ENCODE data around the gene EGR2. TPM values are rescaled to one million over a fixed set of nuclear protein-coding genes. Genes with fewer than 3 reads are reported as not detected.

Gene EGR2
- total RNA-seq, 1 experiment from 2014 or later, result 0.92 TPM

- H3K27me3 Mint-ChIP-seq (ENCODE audit: low read depth), result no peaks in the 10 kb centered on the region; the same call in 1 of the 2 replicates
- ATAC-seq, result no peak
These were observed 21.9 kb downstream of the EGR2 start for GRCh38 chr10:62794306-62794705.

GRCh38 chr10:62792261-62792660 is 23.9 kb downstream of the EGR2 start:
- CTCF ChIA-PET, result interaction anchor here (1.6 kb wide), 1 partner anchor 12 kb away, joined by 4 read pairs; no protein-coding TSS in a partner anchor
- POLR2A ChIA-PET, result no interaction called here
- DNase-seq (ENCODE audit: low spot score) (no peak), ATAC-seq (no peak)
- Mint-ChIP-seq H3K4me3 (no peak overlapping the region), H3K4me1 (peaks cover 17% of the 10 kb centered on the region), H3K27ac (no peak overlapping the region), H3K9me3 (peaks cover 8% of the 10 kb centered on the region), H3K27me3 (ENCODE audit: low read depth) (no peaks in the 10 kb centered on the region), H3K36me3 (peaks cover under 1% of the 10 kb centered on the region; the same call in 1 of the 2 replicates)
- TF ChIP-seq TEAD1 (CRISPR knock-in tag; IDR thresholded peaks at IDR 0.05) (no peak), ERG (CRISPR knock-in tag; IDR thresholded peaks at IDR 0.05) (no peak), JAZF1 (CRISPR knock-in tag; IDR thresholded peaks at IDR 0.05) (no peak), HMGA2 (CRISPR knock-in tag; IDR thresholded peaks at IDR 0.05) (no peak), TEAD4 (CRISPR knock-in tag; IDR thresholded peaks at IDR 0.05) (no peak), TCF7 (CRISPR knock-in tag; IDR thresholded peaks at IDR 0.05; ENCODE audit: low read depth) (no peak), USF2 (CRISPR knock-in tag; IDR thresholded peaks at IDR 0.05) (no peak), ZNF396 (CRISPR knock-in tag; IDR thresholded peaks at IDR 0.05; ENCODE audit: borderline replicate concordance) (no peak), OVOL2 (CRISPR knock-in tag; IDR thresholded peaks at IDR 0.05; ENCODE audit: borderline replicate concordance) (no peak), NFATC4 (CRISPR knock-in tag; IDR thresholded peaks at IDR 0.05) (no peak), SMAD3 (CRISPR knock-in tag; IDR thresholded peaks at IDR 0.05; ENCODE audit: borderline replicate concordance) (no peak)

More at GRCh38 chr10:62794306-62794705, 21.9 kb downstream of the EGR2 start:
- TF ChIP-seq ZNF512 (CRISPR knock-in tag; IDR thresholded peaks at IDR 0.05; ENCODE audit: borderline replicate concordance) (no peak), GRHL2 (CRISPR knock-in tag; IDR thresholded peaks at IDR 0.05; ENCODE audit: insufficient replicate concordance, severe bottlenecking) (no peak), ATF2 (CRISPR knock-in tag; IDR thresholded peaks at IDR 0.05; ENCODE audit: borderline replicate concordance, low read depth) (no peak), TCF7 (CRISPR knock-in tag; IDR thresholded peaks at IDR 0.05; ENCODE audit: low read depth) (no peak), CBFB (CRISPR knock-in tag; IDR thresholded peaks at IDR 0.05; ENCODE audit: low read depth) (no peak), TP53 (CRISPR knock-in tag; IDR thresholded peaks at IDR 0.05) (no peak), ZNF138 (CRISPR knock-in tag; conservative IDR thresholded peaks at IDR 0.05) (no peak), EMX1 (CRISPR knock-in tag; IDR thresholded peaks at IDR 0.05) (no peak), ETV6 (CRISPR knock-in tag; IDR thresholded peaks at IDR 0.05) (no peak)
- Mint-ChIP-seq H3K4me3 (no peak overlapping the region), H3K27ac (no peak overlapping the region), H3K4me1 (peaks cover 25% of the 10 kb centered on the region), H3K36me3 (no peaks in the 10 kb centered on the region), H3K9me3 (no peaks in the 10 kb centered on the region)
- ChIA-PET POLR2A (no interaction called here), CTCF (no interaction called here)
- DNase-seq (ENCODE audit: low spot score), result no peak

GRCh38 chr10:62790571-62790970 is 25.6 kb downstream of the EGR2 start:
- DNase-seq (ENCODE audit: low spot score), result no peak
- POLR2A ChIA-PET, result no interaction called here
- 0 out of 2 replicates have a peak, but pooled peaks cover 6% of the 10 kb centered on the region for H3K4me1 Mint-ChIP-seq
- ATAC-seq, result no peak
- peaks cover 7% of the 10 kb centered on the region for H3K36me3 Mint-ChIP-seq
- H3K27me3 Mint-ChIP-seq (ENCODE audit: low read depth), result no peaks in the 10 kb centered on the region
- H3K27ac Mint-ChIP-seq, result no peak overlapping the region
- no peak overlapping the region for H3K4me3 Mint-ChIP-seq
- CTCF ChIA-PET, result interaction anchor here (1.6 kb wide), 1 partner anchor 14 kb away, joined by 4 read pairs; no protein-coding TSS in a partner anchor
- H3K9me3 Mint-ChIP-seq, result peaks cover 21% of the 10 kb centered on the region
- TF ChIP-seq GTF2I (CRISPR knock-in tag; conservative IDR thresholded peaks at IDR 0.05) (no peak), TEAD4 (CRISPR knock-in tag; IDR thresholded peaks at IDR 0.05) (no peak), IRF2 (CRISPR knock-in tag; IDR thresholded peaks at IDR 0.05; ENCODE audit: borderline replicate concordance, low read depth) (no peak), FOXJ3 (CRISPR knock-in tag; IDR thresholded peaks at IDR 0.05; ENCODE audit: borderline replicate concordance) (no peak), KAT7 (CRISPR knock-in tag; IDR thresholded peaks at IDR 0.05; ENCODE audit: borderline replicate concordance) (no peak), FOXP4 (CRISPR knock-in tag; IDR thresholded peaks at IDR 0.05) (no peak), ETV6 (CRISPR knock-in tag; IDR thresholded peaks at IDR 0.05) (no peak), USF1 (CRISPR knock-in tag; IDR thresholded peaks at IDR 0.05) (no peak)
